SU-DHL-6 (cell line): ENCODE data around the gene CNTD1.

ENCODE experiments used
- H2AFZ ChIP-seq: fragments of 200-600 bp; sonication (generic); 2 replicates; pipeline ENCODE4 v1.6.1; 2014; ENCODE audit warnings: low read depth, mild to moderate bottlenecking, moderate library complexity, mixed read lengths, antibody characterized with exemption, low read length; ENCODE audit not compliant: severe bottlenecking
- H3F3A ChIP-seq: fragments of 200-600 bp; shearing (Covaris generic); 2 replicates; pipeline ENCODE4 v1.6.0; 2016; ENCODE audit warnings: antibody characterized with exemption, mild to moderate bottlenecking; ENCODE audit not compliant: insufficient read depth
- H3K27ac ChIP-seq: fragments of 200-600 bp; sonication (generic); 2 replicates; pipeline ENCODE4 v1.5.1; 2016; ENCODE audit warnings: low read depth, mild to moderate bottlenecking, low read length, moderate library complexity, mixed read lengths
- H3K27me3 ChIP-seq: fragments of 200-600 bp; sonication (generic), shearing (Covaris generic); 2 replicates; pipeline ENCODE4 v1.6.0; 2014; ENCODE audit warnings: mild to moderate bottlenecking, low read length
- H3K36me3 ChIP-seq: fragments of 200-600 bp; sonication (generic); 2 replicates; pipeline ENCODE4 v1.6.1; 2014; ENCODE audit warnings: mild to moderate bottlenecking, low read length, mixed read lengths
- H3K4me2 ChIP-seq: fragments of 300-600, 200-600 bp; shearing (Covaris generic), sonication (generic); 2 replicates; pipeline ENCODE4 v1.6.0; 2014; ENCODE audit warnings: low read length, low read depth, mild to moderate bottlenecking; ENCODE audit not compliant: poor library complexity, severe bottlenecking
- H3K4me3 ChIP-seq: fragments of 200-600 bp; sonication (generic); 2 replicates; pipeline ENCODE4 v1.5.1; 2014; ENCODE audit warnings: antibody characterized with exemption, low read length, mild to moderate bottlenecking, mixed read lengths; ENCODE audit not compliant: insufficient read depth, poor library complexity, severe bottlenecking
- H3K79me2 ChIP-seq: fragments of 200-600 bp; sonication (generic); 2 replicates; pipeline ENCODE4 v1.6.1; 2014; ENCODE audit warnings: mild to moderate bottlenecking, low read length, moderate library complexity; ENCODE audit not compliant: insufficient read depth
- H3K9ac ChIP-seq: fragments of 200-600 bp; sonication (generic); 2 replicates; pipeline ENCODE4 v1.7.0; 2014; ENCODE audit warnings: mild to moderate bottlenecking, low read length
- H3K9me2 ChIP-seq: fragments of 200-600 bp; sonication (generic); replicated peaks from 2 replicates; pipeline ENCODE4 v1.6.1; 2014; ENCODE audit warnings: low read length; ENCODE audit not compliant: insufficient read depth
- H3K9me3 ChIP-seq: fragments of 200-600 bp; sonication (generic); 2 replicates; pipeline ENCODE4 v1.6.1; 2014; ENCODE audit warnings: low read length, mixed read lengths; ENCODE audit not compliant: insufficient read depth
- H4K20me1 ChIP-seq: fragments of 200-600 bp; sonication (generic); 2 replicates; pipeline ENCODE4 v1.6.1; 2014; ENCODE audit warnings: low read depth, mild to moderate bottlenecking, antibody characterized with exemption, low read length, moderate library complexity, mixed read lengths
- EZH2phosphoT487 ChIP-seq: fragments of 200-600 bp; sonication (generic), shearing (Covaris generic); conservative IDR thresholded peaks from 2 replicates; pipeline ENCODE4 v1.6.1; 2018; ENCODE audit warnings: mild to moderate bottlenecking, antibody characterized with exemption, low read length, moderate library complexity, mixed read lengths
- TF ChIP-seq, protein P1 (sequence below): fragments of 200-600 bp; sonication (generic); IDR thresholded peaks from one replicate; pipeline ENCODE4 v1.5.1; 2017; ENCODE audit warnings: antibody characterized with exemption, mild to moderate bottlenecking, low read length, moderate library complexity; ENCODE audit not compliant: insufficient read depth, poor library complexity, severe bottlenecking

Gene CNTD1

DNA sequence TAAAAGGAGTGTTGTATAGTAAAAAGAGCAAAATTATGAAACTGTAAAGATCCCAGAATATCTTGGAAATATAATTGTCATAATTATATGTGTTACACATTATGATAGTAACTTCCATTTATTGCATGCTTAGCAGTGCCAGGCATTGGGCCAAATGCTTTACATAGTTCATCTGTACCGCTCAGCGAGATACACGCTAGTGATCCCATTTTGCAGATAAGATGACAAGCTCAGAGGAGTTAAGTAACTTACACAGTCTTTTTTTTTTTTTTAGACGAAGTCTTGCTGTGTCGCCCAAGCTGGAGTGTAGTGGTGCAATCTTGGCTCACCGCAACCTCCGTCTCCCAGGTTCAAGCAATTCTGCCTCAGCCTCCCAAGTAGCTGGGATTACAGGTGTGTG lies 47.0 kb upstream of the CNTD1 start:
- Histone ChIP-seq H2AFZ (no peak overlapping the region), H3K79me2 (no peaks in the 10 kb centered on the region), H3K27me3 (no peaks in the 10 kb centered on the region), H3K9ac (no peak overlapping the region), H3K9me2 (no peaks in the 10 kb centered on the region), H4K20me1 (no peaks in the 10 kb centered on the region), H3K36me3 (no peaks in the 10 kb centered on the region), H3K4me3 (no peak overlapping the region), H3K27ac (no peak overlapping the region), H3K9me3 (no peaks in the 10 kb centered on the region), H3F3A (no peaks in the 10 kb centered on the region), H3K4me2 (no peak overlapping the region)
- TF ChIP-seq, protein P1, sequence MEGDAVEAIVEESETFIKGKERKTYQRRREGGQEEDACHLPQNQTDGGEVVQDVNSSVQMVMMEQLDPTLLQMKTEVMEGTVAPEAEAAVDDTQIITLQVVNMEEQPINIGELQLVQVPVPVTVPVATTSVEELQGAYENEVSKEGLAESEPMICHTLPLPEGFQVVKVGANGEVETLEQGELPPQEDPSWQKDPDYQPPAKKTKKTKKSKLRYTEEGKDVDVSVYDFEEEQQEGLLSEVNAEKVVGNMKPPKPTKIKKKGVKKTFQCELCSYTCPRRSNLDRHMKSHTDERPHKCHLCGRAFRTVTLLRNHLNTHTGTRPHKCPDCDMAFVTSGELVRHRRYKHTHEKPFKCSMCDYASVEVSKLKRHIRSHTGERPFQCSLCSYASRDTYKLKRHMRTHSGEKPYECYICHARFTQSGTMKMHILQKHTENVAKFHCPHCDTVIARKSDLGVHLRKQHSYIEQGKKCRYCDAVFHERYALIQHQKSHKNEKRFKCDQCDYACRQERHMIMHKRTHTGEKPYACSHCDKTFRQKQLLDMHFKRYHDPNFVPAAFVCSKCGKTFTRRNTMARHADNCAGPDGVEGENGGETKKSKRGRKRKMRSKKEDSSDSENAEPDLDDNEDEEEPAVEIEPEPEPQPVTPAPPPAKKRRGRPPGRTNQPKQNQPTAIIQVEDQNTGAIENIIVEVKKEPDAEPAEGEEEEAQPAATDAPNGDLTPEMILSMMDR: no peak
- no peak for TF ChIP-seq EZH2phosphoT487

DNA sequence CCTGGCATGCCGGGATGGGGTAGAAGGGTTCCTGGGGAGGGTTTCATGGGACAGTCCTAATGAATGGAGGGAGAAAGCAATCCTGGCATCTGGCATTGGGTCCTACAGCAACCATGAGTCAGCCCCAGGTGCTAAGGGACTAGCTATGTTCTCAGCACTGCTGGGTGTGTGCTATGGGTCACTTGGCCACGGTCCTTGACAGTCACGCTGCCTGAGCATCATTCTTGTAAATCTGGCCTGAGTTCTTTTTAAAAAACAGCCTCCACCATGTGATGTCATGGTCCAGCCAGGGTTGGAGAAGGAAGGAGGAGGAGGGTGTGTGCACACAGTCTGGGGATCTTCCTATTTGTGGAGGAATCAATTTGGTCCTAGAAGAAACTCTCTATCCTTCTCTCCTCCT lies 43.9 kb upstream of the CNTD1 start:
- no peak overlapping the region for H3K9ac ChIP-seq
- TF ChIP-seq, protein P1: no peak
- no peak for TF ChIP-seq EZH2phosphoT487
- H2AFZ ChIP-seq: no peak overlapping the region
- H3K4me2 ChIP-seq: no peak overlapping the region
- H3F3A ChIP-seq: no peaks in the 10 kb centered on the region
- no peaks in the 10 kb centered on the region for H3K79me2 ChIP-seq
- no peaks in the 10 kb centered on the region for H3K36me3 ChIP-seq
- H3K4me3 ChIP-seq: no peak overlapping the region
- no peaks in the 10 kb centered on the region for H3K27me3 ChIP-seq
- no peaks in the 10 kb centered on the region for H3K9me2 ChIP-seq
- no peak overlapping the region for H3K27ac ChIP-seq
- no peaks in the 10 kb centered on the region for H3K9me3 ChIP-seq
- H4K20me1 ChIP-seq: no peaks in the 10 kb centered on the region

DNA sequence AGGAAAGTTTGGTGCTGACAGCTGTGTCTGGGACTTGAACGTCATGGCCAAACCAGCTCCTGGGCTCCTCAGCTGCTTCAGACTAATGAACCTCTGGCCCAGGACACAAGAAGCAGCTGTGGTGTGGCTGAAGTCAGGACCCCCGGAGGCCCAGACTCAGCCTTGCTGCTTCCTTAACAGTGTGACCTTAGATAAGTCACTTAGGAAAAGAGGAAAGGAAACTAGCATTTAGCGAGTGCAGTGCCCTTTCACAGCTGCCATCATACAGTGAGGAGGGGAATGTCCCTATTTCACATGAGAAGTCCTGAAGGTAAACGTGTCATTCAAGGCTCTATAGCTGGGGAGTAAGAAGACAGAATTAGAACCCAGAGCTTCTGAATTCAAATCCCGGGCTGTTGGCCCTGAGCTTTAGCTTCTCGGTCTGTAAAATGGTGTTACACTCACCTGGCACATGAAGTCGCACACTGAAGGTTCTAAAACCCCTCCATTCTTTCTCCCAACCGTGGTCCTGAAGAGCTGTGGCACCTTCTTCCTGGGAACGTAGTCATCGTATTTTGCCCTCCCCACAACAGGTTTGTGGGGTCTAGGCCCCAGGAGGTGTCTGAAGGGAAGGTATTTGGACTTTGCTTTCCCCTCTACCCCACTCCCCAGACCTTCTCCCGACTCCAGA lies 38.5 kb upstream of the CNTD1 start:
- Histone ChIP-seq H3K79me2 (no peaks in the 10 kb centered on the region), H2AFZ (no peak overlapping the region), H3K9me2 (no peaks in the 10 kb centered on the region), H3K27ac (no peak overlapping the region), H4K20me1 (no peaks in the 10 kb centered on the region), H3F3A (no peaks in the 10 kb centered on the region), H3K9ac (no peak overlapping the region), H3K4me3 (no peak overlapping the region), H3K4me2 (no peak overlapping the region), H3K9me3 (no peaks in the 10 kb centered on the region), H3K36me3 (no peaks in the 10 kb centered on the region), H3K27me3 (no peaks in the 10 kb centered on the region)
- TF ChIP-seq, protein P1: no peak
- no peak for TF ChIP-seq EZH2phosphoT487
